Measurements from ENCODE around the gene KCNJ18.
"Not testable (repeated sequence)": the region's sequence is repeated elsewhere in the genome, so short reads cannot be mapped to it uniquely, and the experiment has no call there.

Gene KCNJ18

DNA sequence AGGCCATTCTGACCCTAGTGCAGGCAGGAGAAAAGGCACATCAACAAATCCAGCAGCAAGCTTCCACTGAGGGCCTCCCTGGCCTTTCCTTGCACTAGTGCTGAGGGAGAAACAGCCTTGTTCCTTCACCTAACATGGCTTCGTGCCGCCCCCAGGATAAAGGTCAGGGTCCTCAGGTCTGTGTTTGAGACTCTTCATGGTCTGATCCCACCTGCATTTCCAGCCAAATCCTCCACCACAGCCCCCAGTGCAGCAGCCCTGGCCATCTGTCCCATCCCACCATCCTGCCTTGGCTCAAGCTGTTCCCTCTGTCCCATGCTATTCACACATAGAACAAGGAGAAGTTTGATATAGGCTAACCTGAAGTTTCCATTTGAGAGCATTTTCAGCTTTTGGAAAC is 20.9 kb upstream of the KCNJ18 start:
- not testable (repeated sequence) for H3K4me3 ChIP-seq (ENCODE audit: low read depth, low read length)

DNA sequence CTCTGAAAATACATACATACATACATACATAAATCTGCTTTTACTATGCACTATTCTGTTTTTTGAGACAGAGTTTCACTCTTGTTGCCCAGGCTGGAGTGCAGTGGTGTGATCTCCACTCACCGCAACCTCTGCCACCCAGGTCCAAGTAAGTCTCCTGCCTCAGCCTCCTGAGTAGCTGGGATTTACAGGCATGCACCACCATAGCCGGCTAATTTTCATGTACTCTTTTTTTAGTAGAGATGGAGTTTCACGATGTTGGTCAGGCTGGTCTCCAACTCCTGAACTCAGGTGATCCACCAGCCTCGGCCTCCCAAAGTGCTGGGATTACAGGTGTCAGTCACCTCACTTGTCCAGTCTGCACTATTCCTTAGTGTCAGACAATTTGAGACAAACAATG is 20.5 kb upstream of the KCNJ18 start:
- H3K4me3 ChIP-seq (ENCODE audit: low read depth, low read length) = not testable (repeated sequence)

DNA sequence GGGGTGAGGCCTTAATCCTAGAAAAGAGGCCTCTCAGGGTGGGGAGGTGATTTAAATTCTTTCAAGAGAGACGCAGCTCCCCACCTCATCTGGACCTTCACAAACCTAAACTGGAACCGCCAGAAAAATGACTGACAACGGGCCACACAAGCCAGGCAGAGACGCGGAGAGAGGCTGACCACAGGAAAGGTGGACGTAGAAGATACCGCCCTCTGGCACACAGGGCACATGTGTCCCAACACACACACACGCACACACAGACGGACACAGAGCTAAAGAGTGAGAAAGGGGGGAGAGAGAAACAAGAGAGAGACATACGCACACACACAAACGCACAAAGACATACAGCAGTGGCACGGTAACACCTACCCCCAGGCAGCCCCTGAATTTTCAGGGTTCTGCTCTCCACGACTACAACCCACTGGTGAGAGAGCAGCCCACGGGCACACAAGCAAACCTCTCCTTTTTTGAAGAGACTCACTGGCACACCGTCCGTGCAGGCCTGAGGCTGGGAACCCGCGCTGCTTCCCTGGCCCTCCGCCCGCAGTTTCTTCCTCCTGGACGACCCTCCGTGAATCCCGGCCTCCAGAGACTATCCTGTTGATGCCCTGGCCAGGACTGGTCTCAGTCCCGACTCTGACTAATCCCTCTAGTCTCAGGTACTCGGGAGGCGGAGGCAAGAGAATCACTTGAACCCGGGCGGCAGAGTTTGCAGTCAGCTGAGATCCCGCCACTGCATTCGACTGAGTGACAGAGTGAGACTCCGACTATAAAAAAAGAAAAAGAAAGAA is 18.7 kb upstream of the KCNJ18 start:
- H3K4me3 ChIP-seq (ENCODE audit: low read depth, low read length) = not testable (repeated sequence)

DNA sequence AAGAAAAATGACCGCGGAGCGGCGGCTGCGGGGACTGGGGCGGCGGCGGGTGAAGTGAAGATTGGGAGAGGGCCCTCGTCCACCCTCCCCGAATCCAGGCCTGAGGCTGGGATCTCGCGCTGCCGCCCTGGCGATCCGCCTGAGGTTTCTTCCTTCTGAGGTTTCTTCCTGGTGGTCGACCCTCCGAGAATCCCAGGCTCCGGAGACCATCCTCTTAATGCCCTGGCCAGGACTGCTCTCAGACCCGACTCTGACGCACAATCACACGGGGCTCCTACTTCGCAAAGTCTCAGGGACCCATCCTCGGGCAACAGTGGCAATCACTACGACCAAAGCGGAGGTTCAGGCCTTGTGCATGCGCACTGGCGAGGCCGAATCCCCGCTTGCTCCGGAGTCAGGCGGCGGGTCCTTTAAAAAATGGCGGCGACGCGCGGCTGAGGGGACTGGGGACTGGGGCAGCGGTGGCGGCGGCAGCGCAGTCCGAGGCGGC is 18.0 kb upstream of the KCNJ18 start:
- no peak overlapping the region for H3K4me3 ChIP-seq (ENCODE audit: low read depth, low read length)

DNA sequence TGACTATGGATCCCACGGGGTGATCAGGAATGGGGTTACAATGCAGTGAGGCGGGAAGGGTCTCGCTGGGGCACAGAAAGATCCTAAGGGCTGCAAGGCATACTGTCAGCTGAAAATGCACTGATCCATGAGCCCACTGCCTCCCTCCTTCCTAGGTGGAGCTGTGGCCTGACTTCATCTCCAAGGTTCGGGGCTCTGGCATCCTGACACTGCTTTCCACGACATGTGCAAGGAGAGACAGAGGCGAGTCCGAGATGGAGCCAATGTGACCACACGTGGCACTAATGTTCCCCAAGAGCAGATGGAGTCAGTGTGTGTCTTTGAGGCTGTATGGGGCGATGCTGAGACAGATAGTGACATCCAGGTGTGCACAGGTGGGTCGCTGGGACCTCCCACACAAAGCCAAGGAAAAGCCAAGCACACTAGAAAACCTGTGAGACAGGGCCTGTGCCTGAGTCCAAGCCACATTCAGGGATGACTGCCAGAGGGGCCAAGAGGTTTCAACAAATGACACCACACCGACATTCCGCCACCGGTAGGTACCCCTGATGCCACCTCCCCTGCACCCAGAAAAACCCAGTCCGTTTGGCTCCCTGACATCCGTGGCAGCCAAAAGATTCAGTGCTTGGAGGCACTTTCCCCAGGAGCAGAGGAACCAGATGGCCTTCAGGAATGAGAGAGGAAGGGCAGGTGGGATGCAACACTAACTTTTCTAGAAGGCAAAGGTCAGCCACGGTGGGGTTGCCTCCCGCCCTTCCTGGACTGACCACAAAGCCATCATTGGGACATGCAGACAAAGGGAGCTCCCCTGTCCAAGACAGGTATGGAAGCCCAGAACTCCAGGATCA is 17.2 kb upstream of the KCNJ18 start:
- not testable (repeated sequence) for H3K4me3 ChIP-seq (ENCODE audit: low read depth, low read length)

DNA sequence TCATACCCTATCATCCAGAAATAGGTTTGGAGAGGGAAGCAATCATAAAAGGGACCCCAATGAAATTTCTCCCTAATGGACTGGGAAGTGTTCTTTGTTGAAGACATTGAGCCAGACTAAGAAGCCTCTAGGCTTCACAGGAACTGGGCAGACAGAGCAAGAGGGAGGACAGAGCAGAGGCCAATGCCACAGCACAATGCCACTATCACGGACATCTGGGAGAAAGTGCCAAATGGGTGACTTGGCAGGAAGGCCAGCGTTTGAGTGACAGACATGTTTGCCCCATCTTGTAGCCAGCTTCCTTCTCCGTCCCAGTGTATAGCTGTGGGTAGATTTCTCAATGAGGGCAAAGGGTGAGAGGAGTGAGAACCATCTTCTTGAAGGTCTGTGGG is 16.6 kb upstream of the KCNJ18 start:
- not testable (repeated sequence) for H3K4me3 ChIP-seq (ENCODE audit: low read depth, low read length)

DNA sequence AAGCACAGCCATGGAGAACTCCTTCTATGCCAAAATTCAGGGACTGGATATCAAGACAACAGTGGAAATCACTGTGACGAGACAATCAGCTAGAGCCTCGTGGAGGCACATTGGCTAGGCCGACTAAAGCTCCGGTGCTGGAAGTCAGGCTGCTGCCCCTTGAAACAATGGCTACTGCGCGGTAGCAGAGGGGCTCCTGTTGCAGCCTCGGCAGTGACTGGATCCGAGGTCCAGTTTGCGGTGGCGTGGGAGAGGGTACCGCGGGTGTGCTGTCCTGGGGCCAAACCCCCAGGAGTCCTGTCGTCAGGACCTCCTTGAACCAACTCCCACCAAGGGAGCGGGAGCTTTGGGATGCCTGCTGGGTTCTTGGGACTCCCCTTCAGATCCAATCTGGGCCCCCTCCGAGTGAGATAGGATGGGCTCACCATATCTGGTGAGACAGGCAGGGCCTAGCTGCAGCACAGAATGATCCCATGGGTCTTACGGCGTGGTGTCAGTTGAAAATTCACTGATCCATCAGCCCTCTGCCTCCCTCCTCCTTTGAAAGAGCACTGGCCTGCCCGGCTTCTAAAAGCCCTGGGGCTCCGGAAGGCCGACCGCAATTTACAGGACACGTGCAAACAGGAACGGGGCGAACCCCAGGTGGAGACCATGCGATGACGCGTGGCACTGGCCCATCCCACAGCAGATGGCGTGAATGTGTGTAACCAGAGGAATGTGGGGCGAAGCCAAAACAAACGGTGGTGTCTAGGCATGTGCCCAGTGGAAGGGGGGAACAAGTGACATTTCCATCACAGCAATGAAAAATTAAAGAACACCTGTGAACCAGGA is 15.8 kb upstream of the KCNJ18 start:
- H3K4me3 ChIP-seq (ENCODE audit: low read depth, low read length) = no peak overlapping the region

DNA sequence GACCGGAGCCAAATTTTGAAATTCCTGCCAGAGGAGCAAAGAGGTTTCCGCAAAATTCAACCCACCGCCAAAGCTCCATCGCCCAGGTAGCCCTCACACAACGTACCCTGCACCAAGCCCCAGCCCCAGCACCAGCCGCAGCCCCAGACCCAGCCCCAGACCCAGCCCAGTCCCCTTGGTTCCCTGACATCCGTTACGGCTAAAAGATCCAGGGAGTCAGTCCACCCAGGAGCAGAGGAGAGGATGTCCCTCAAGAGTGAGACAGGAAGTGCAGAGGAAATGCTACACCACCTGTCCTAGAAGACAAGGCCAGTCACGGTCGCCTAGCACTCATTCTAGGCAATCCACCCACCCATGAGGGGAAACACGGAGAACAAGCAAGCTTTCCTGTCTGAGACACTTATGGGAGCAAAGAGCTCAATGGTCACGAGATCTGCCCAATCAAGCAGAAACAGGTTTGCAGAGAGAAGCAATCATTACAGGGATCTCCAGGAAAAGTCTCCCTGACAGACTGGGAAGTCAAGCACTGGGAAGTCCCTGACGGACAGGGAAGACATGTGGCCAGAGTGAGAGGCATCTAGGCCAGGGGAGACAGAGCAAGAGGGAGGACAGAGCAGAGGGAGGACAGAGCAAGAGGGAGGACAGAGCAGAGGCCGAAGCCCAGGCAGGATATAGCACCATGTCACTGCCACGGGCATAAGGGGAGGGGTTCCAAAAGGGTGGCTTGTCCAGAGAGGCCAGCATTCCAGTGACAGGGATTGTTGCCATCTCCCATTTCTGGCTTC is 15.0 kb upstream of the KCNJ18 start:
- H3K4me3 ChIP-seq (ENCODE audit: low read depth, low read length) = no peak overlapping the region

DNA sequence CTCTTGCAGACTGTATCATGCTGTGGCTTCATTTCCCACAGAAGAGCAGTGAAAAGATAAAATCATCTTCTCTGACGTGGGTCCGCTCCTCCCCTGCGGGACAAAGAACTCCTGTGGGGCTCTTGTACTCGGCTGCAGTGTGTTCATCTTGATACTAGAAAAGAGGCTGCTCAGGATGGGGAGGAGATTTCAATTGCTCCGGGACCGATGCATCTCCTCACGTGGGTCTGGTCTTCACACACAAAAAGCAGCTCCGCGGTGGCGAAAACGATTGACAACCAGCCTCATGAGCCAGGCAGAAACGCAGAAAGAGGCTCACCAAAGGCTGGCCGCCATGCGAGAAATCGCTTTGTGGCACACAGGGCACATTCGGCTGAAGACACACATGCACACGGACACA is 14.4 kb upstream of the KCNJ18 start:
- H3K4me3 ChIP-seq (ENCODE audit: low read depth, low read length) = no peak overlapping the region

DNA sequence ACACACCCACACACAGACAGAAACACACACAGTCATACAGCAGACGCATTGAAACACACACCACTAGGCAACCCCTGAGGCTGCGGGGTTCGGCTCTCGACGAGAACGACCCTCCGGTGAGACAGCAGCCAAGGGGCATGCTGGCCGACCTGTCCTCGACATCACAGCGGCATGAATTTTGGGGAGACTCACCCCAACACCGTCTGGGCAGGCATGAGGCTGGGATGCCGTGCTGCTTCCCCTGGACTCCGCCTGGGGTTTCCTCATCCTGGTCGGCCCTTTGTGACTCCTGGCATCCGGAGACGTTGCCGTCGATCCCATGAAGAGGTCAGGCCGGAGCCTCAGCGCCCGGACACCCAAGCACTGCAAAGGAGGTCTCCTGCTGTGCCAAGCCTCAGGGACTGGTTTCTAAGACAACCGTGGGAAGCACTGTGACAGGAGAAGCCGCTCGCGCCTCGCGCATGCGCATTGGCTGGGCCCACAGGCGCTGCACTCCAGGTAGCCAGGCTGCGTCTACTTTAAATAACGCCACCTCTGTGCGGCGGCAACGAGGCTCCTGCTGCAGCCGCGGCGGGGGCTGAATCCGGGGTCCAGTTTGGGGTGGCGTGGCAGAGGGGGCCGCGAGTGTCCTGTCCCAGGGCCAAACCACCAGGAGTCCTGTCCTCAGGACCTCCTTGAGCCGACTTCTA is 13.8 kb upstream of the KCNJ18 start:
- no peak overlapping the region for H3K4me3 ChIP-seq (ENCODE audit: low read depth, low read length)

DNA sequence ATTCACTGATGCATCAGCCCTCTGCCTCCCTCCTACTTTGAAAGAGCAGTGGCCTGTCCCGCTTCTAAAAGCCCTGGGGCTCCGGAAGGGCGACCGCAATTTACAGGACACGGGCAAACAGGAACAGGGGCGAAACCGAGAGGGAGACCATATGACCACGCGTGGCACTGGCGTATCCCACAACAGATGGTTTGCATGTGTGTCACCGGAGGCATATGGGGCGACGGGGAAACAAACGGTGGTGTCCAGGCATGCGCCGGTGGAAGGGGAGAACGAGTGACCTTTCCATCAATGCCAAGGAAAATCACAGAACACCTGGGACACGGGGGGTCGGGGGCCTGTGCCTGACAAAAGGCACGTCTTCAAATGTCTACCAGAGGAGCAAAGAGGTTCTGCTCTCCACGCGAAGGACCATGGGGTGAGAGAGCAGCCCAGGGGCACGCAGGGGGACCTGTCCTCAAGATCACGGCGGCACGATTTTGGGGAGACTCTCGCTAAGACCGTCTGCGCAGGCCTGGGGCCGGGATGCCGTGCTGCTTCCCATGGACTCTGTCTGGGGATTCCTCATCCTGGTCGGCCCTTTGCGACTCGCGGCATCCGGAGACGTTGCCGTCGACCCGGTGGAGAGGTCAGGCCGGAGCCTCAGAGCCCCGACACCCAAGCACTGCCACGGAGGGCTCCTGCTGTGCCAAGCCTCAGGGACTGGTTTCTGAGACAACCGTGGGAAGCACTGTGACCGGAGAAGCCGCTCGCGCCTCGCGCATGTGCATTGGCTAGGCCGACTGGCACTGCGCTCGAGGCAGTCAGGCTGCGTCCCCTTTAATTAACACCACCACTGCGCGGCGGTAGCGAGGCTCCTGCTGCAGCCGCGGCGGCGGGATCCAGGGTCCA is 12.8 kb upstream of the KCNJ18 start:
- no peak overlapping the region for H3K4me3 ChIP-seq (ENCODE audit: low read depth, low read length)

DNA sequence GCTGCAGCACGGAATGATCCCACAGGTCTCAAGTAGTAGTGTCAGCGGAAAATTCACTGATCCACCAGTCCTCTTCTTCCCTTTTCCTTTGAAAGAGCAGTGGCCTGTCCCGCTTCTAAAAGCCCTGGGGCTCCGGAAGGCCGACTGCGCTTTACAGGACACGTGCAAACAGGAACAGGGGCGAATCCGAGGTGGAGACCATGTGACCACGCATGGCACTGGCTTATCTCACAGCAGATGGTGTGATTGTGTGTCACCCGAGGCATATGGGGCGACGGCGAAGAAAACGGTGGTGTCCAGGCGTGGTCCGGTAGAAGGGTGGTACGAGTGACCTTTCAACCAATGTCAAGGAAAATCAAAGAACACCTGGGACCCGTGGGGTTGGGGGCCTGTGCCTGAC is 12.0 kb upstream of the KCNJ18 start:
- H3K4me3 ChIP-seq (ENCODE audit: low read depth, low read length) = no peak overlapping the region

DNA sequence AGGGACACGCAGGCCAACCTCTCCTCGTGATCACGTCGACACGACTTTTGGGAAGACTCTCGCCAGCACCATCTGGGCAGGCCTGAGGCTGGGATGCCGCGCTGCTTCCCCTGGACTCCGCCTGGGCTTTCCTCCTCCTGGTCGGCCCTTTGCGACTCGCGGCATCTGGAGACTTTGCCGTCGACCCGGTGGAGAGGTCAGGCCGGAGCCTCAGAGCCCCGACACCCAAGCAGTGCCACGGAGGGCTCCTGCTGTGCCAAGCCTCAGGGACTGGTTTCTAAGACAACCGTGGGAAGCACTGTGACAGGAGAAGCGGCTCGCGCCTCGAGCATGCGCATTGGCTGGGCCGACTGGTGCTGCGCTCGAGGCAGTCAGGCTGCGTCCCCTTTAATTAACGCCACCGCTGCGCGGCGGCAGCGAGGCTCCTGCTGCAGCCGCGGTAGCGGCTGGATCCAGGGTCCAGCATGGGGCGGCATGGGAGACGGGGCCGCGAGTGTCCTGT is 11.4 kb upstream of the KCNJ18 start:
- H3K4me3 ChIP-seq (ENCODE audit: low read depth, low read length) = not testable (repeated sequence)

DNA sequence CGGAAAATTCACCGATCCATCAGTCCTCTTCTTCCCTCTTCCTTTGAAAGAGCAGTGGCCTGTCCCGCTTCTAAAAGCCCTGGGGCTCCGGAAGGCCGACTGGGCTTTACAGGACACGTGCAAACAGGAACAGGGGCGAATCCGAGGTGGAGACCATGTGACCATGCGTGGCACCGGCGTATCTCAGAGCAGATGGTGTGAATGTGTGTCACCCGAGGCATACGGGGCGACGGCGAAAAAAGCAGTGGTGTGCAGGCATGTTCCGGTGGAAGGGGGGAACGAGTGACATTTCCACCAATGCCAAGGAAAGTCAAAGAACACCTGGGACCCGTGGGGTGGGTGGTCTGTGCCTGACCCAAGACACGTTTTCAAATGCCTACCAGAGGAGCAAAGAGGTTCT is 10.7 kb upstream of the KCNJ18 start:
- not testable (repeated sequence) for H3K4me3 ChIP-seq (ENCODE audit: low read depth, low read length)

DNA sequence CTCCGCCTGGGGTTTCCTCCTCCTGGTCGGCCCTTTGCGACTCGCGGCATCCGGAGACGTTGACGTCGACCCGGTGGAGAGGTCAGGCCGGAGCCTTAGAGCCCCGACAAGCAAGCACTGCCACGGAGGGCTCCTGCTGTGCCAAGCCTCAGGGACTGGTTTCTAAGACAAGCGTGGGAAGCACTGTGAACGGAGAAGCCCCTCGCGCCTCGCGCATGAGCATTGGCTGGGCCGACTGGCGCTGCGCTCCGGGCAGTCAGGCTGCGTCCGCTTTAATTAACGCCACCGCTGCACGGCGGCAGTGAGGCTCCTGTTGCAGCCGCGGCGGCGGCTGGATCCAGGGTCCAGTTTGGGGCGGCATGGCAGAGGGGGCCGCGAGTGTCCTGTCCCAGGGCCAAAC is 10.2 kb upstream of the KCNJ18 start:
- not testable (repeated sequence) for H3K4me3 ChIP-seq (ENCODE audit: low read depth, low read length)

DNA sequence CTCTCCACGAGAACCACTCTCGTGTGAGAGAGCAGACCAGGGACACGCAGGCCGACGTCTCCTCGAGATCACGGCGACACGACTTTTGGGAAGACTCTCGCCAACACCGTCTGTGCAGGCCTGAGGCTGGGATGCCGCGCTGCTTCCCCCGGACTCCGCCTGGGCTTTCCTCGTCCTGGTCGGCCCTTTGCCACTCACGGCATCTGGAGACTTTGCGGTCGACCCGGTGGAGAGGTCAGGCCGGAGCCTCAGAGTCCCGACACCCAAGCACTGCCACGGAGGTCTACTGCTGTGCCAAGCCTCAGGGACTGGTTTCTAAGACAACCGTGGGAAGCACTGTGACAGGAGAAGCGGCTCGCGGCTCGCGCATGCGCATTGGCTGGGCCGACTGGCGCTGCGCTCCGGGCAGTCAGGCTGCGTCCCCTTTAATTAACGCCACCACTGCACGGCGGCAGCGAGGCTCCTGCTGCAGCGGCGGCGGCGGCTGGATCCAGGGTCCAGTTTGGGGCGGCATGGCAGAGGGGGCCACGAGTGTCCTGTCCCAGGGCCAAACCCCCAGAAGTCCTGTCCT is 9.1 kb upstream of the KCNJ18 start:
- not testable (repeated sequence) for H3K4me3 ChIP-seq (ENCODE audit: low read depth, low read length)

DNA sequence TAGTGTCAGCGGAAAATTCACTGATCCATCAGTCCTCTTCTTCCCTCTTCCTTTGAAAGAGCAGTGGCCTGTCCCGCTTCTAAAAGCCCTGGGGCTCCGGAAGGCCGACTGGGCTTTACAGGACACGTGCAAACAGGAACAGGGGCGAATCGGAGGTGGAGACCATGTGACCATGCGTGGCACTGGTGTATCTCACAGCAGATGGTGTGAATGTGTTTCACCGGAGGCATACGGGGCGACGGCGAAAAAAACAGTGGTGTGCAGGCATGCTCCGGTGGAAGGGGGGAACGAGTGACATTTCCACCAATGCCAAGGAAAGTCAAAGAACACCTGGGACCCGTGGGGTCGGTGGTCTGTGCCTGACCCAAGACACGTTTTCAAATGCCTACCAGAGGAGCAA is 8.4 kb upstream of the KCNJ18 start:
- H3K4me3 ChIP-seq (ENCODE audit: low read depth, low read length) = not testable (repeated sequence)

DNA sequence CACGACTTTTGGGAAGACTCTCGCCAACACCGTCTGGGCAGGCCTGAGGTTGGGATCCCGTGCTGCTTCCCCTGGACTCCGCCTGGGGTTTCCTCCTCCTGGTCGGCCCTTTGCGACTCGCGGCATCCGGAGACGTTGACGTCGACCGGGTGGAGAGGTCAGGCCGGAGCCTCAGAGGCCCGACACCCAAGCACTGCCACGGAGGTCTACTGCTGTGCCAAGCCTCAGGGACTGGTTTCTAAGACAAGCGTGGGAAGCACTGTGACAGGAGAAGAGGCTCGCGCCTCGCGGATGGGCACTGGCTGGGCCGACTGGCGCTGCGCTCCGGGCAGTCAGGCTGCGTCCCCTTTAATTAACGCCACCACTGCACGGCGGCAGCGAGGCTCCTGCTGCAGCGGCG is 7.9 kb upstream of the KCNJ18 start:
- H3K4me3 ChIP-seq (ENCODE audit: low read depth, low read length) = not testable (repeated sequence)

Data from iPS-11a (cell line).